CD4-positive, alpha-beta T cell (primary cell): ENCODE data around the gene NT5DC1. TPM values are rescaled to one million over a fixed set of nuclear protein-coding genes. Genes with fewer than 3 reads are reported as not detected.

ENCODE experiments used
- ATAC-seq: fragments of 200-7000 bp; cut with Tn5 transposase; one replicate; pipeline ENCODE4 v1.10.0; 2022; ENCODE audit warnings: mild to moderate bottlenecking; ENCODE audit not compliant: poor library complexity
- CTCF ChIA-PET: fragments of 350-600 bp; sonication (Branson Sonifier 250); formaldehyde crosslinking; loops from one replicate; lab custom pipeline; 2021; ENCODE audit warnings: antibody characterized with exemption, inconsistent platforms; lab: Charles Lee
- POLR2A ChIA-PET: fragments of 350-600 bp; sonication (Branson Sonifier 250); formaldehyde crosslinking; loops from one replicate; lab custom pipeline; 2021; ENCODE audit warnings: antibody characterized with exemption, inconsistent platforms; lab: Charles Lee
- DNase-seq, 14 experiments: peaks; one replicate each; pipeline ENCODE4 v3.0.0-alpha.2; 2013 to 2020; ENCODE audit warnings: mixed read lengths in 2 of 14
- H3K27ac ChIP-seq, 2 donors: one replicate each; pipeline versions ENCODE4 v1.5.1 to v1.7.0; 2013; ENCODE audit warnings: low read length in 2 of 2, low read depth in 1 of 2, mild to moderate bottlenecking in 1 of 2
- H3K27me3 ChIP-seq, 2 experiments: 1 replicate in 1 of 2; 2 replicates in 1 of 2; pipeline versions ENCODE4 v1.6.1 to v1.7.0; 2013; ENCODE audit warnings: low read length in 2 of 2, control low read depth in 1 of 2, mild to moderate bottlenecking in 1 of 2, moderate library complexity in 1 of 2; ENCODE audit not compliant: insufficient read depth in 2 of 2, control insufficient read depth in 1 of 2
- H3K36me3 ChIP-seq: one replicate; pipeline ENCODE4 v1.6.1; 2013; ENCODE audit warnings: low read length, control low read depth; ENCODE audit not compliant: insufficient read depth
- H3K4me1 ChIP-seq: one replicate; pipeline ENCODE4 v1.6.1; 2013; ENCODE audit warnings: low read length, control low read depth; ENCODE audit not compliant: insufficient read depth
- H3K4me3 ChIP-seq: one replicate; pipeline ENCODE4 v1.5.1; 2013; ENCODE audit warnings: mild to moderate bottlenecking, low read length, moderate library complexity
- H3K9me3 ChIP-seq, 2 experiments: 1 replicate in 1 of 2; 2 replicates in 1 of 2; pipeline versions ENCODE4 v1.6.1 to v1.7.0; 2013; ENCODE audit warnings: low read length in 2 of 2, mild to moderate bottlenecking in 2 of 2, control low read depth in 1 of 2, moderate library complexity in 1 of 2; ENCODE audit not compliant: control insufficient read depth in 1 of 2, insufficient read depth in 1 of 2
- H3K27ac Mint-ChIP-seq: one replicate; pipeline ENCODE4 v1.8.0; 2020; ENCODE audit warnings: mixed read lengths
- H3K27me3 Mint-ChIP-seq: one replicate; pipeline ENCODE4 v1.8.0; 2021; ENCODE audit warnings: mixed read lengths
- H3K36me3 Mint-ChIP-seq: one replicate; pipeline ENCODE4 v1.8.0; 2021; ENCODE audit warnings: low read depth, mixed read lengths
- H3K4me1 Mint-ChIP-seq: one replicate; pipeline ENCODE4 v1.8.0; 2021; ENCODE audit warnings: low read depth, mixed read lengths
- H3K4me3 Mint-ChIP-seq: one replicate; pipeline ENCODE4 v1.8.0; 2020; ENCODE audit warnings: mild to moderate bottlenecking, mixed read lengths
- H3K9me3 Mint-ChIP-seq: one replicate; pipeline ENCODE4 v1.8.0; 2020; ENCODE audit warnings: mixed read lengths
- CTCF ChIP-seq: fragments of 200-600 bp; IDR thresholded peaks from one replicate; pipeline ENCODE4 v1.8.0; 2022; ENCODE audit warnings: antibody characterized with exemption, mild to moderate bottlenecking
- intact Hi-C, 2 experiments: fragments of 100-400 bp; cut with DNase I in 1 of 2; cut with micrococcal nuclease in 1 of 2; formaldehyde crosslinking; loops; one replicate each; pipeline versions ENCODE4 v1.15.1 to v1.9.0; 2023 to 2025; cut with DNase I, micrococcal nuclease
- total RNA-seq, 174 experiments: library from RNA in 2 of 174; stranded (reverse) in 2 of 174; gene quantifications; one replicate each; pipeline ENCODE4 v1.2.3 and lab custom pipeline; 2021 to 2026

Gene NT5DC1
- total RNA-seq, 2 experiments from 2014 or later = 24.2 to 27.2 TPM

GRCh38 chr6:116218172-116218633, 117.5 kb downstream of the NT5DC1 start:
- intact Hi-C loops = loop anchor here (1.0 to 5.0 kb wide), 5 partner anchors 54 to 429 kb away; no protein-coding TSS in a partner anchor

GRCh38 chr6:116218866-116219265, 118.2 kb downstream of the NT5DC1 start:
- intact Hi-C loops = loop anchor here (1.0 to 5.0 kb wide), 5 partner anchors 53 to 428 kb away; no protein-coding TSS in a partner anchor
- no peak for DNase-seq

More at GRCh38 chr6:116218172-116218633, 117.5 kb downstream of the NT5DC1 start:
- ATAC-seq (no peak), DNase-seq (peak in 3 of 14 experiments; percentile 14 to 18 (median 15))
- peak; percentile 79 for TF ChIP-seq CTCF
- no peaks in the 10 kb centered on the region for H3K9me3 ChIP-seq
- no peaks in the 10 kb centered on the region for H3K4me1 ChIP-seq
- Mint-ChIP-seq H3K36me3 (peaks cover 26% of the 10 kb centered on the region), H3K4me1 (peaks cover 7% of the 10 kb centered on the region), H3K27me3 (no peaks in the 10 kb centered on the region), H3K27ac (no peak overlapping the region), H3K9me3 (no peaks in the 10 kb centered on the region), H3K4me3 (no peak overlapping the region)
- peaks cover 22% of the 10 kb centered on the region for H3K36me3 ChIP-seq
- H3K27me3 ChIP-seq = no peaks in the 10 kb centered on the region
- H3K27ac ChIP-seq = no peak overlapping the region
- H3K4me3 ChIP-seq = no peak overlapping the region
- ChIA-PET CTCF (interaction anchor here (0.7 to 2.0 kb wide), 8 partner anchors 11 to 343 kb away, joined by 3 to 7 read pairs (median 3); partner anchors contain the start of gene TSPYL4), POLR2A (interaction anchor here (2.9 kb wide), 1 partner anchor 61 kb away, joined by 12 read pairs; the partner anchor contains the start of gene TSPYL1)

GRCh38 chr6:116221067-116221466, 120.4 kb downstream of the NT5DC1 start:
- Histone ChIP-seq H3K36me3 (peaks cover 34% of the 10 kb centered on the region), H3K4me3 (no peak overlapping the region), H3K27ac (no peak overlapping the region), H3K27me3 (no peaks in the 10 kb centered on the region), H3K9me3 (no peaks in the 10 kb centered on the region), H3K4me1 (no peaks in the 10 kb centered on the region)
- POLR2A ChIA-PET = no interaction called here
- Mint-ChIP-seq H3K27me3 (no peaks in the 10 kb centered on the region), H3K36me3 (peaks cover 40% of the 10 kb centered on the region), H3K9me3 (no peaks in the 10 kb centered on the region), H3K27ac (no peak overlapping the region), H3K4me3 (no peak overlapping the region), H3K4me1 (peaks cover 7% of the 10 kb centered on the region)
- ATAC-seq = no peak
- CTCF ChIA-PET = no interaction called here
- DNase-seq = no peak
- intact Hi-C loops = no loop called here
- no peak for TF ChIP-seq CTCF

More at GRCh38 chr6:116218866-116219265, 118.2 kb downstream of the NT5DC1 start:
- ATAC-seq = no peak
- no peak overlapping the region for H3K27ac ChIP-seq
- no peaks in the 10 kb centered on the region for H3K27me3 Mint-ChIP-seq
- H3K4me3 Mint-ChIP-seq = no peak overlapping the region
- H3K36me3 Mint-ChIP-seq = peaks cover 30% of the 10 kb centered on the region
- no peak for TF ChIP-seq CTCF
- no peaks in the 10 kb centered on the region for H3K4me1 ChIP-seq
- H3K9me3 ChIP-seq = no peaks in the 10 kb centered on the region
- H3K4me1 Mint-ChIP-seq = peaks cover 7% of the 10 kb centered on the region
- peaks cover 25% of the 10 kb centered on the region for H3K36me3 ChIP-seq
- ChIA-PET POLR2A (interaction anchor here (2.9 kb wide), 1 partner anchor 61 kb away, joined by 12 read pairs; the partner anchor contains the start of gene TSPYL1), CTCF (interaction anchor here (1.0 to 1.2 kb wide), 3 partner anchors 35 to 342 kb away, joined by 3 to 6 read pairs (median 3); partner anchors contain the start of gene TSPYL4)
- H3K27ac Mint-ChIP-seq = no peak overlapping the region
- no peak overlapping the region for H3K4me3 ChIP-seq
- no peaks in the 10 kb centered on the region for H3K9me3 Mint-ChIP-seq
- H3K27me3 ChIP-seq = no peaks in the 10 kb centered on the region
